ENCODE data around the gene ZNF865. TPM values are rescaled to one million over a fixed set of nuclear protein-coding genes. Genes with fewer than 3 reads are reported as not detected.
A peak's percentile ranks its signal among the peaks of the same experiment; 100 is the strongest.

Gene ZNF865
- total and polyA plus RNA-seq, 2 of the 4 experiments (the other 2 are of a cell fraction): under 0.01 to 4.6 TPM

DNA sequence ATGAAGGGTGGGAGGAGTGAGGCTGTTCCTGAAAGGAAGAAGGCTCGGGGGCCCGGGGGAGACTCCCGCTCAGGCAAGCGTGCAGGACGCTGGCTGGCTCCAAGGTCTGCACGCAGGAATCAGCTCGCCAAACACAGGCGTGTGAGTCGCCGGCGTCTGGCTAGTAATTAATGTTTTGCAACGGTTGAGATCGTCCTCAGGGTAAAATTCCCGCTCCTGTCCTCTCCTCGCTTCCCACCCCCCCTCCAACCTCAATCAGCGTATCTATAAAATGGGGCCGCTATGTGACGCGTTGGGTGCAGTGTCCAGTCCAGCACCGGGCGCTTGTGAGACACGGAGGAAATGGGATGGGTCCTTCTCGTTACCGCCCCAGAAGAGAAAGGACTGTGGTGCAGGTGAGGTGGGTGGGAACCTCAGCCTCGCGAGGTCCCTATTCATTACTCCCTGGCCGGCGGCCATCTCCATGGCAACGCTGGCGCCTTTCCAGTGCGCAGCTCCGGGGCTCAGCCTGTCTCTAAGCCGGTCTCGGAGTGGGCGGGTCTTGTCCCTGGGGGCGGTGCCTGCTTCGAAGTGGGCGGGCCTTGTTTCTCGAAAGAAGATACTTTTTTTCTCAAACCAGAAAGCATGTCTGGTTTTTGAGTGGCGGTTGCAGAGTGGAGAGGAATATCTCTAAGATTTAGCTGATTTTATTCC, 18.3 kb upstream of the ZNF865 start:
- Histone ChIP-seq H2AFZ (replicated peaks; ENCODE audit: low read length, poor library complexity) (peak overlapping the region; percentile 93), H3K36me3 (ENCODE audit: control insufficient read depth, insufficient read depth, low read length) (peaks cover 7% of the 10 kb centered on the region), H4K8ac (ENCODE audit: low read depth in 2 of 2, low read length in 2 of 2) (peak overlapping the region in 1 of 2 experiments; percentile 79; a peak in 3 of 4 replicates), H4K5ac (ENCODE audit: low read depth, low read length) (no peak overlapping the region), H3K27ac (ENCODE audit: insufficient read depth, low read length) (no peak overlapping the region), H2AK5ac (ENCODE audit: low read depth, low read length) (no peak overlapping the region), H3K4me1 (ENCODE audit: control insufficient read depth, insufficient read depth, low read length) (peaks cover 10% of the 10 kb centered on the region), H2BK20ac (ENCODE audit: low read depth, low read length) (no peak overlapping the region), H3K9me3 (ENCODE audit: control insufficient read depth, insufficient read depth, low read length) (no peaks in the 10 kb centered on the region), H3K56ac (ENCODE audit: extremely low read depth, insufficient read depth, low read length) (no peak overlapping the region), H3K4ac (ENCODE audit: low read depth, low read length) (peak overlapping the region; percentile 24; the same call in 1 of the 2 replicates), H3K9me1 (ENCODE audit: insufficient read depth, low read length) (peaks cover 3% of the 10 kb centered on the region), H3K18ac (ENCODE audit: low read depth, low read length) (no peak overlapping the region), H3K4me3 (ENCODE audit: insufficient read depth, low read depth, low read length) (peak overlapping the region; percentile 26), H4K20me1 (ENCODE audit: insufficient read depth, low read length) (no peaks in the 10 kb centered on the region), H2AK9ac (replicated peaks; ENCODE audit: low read depth, low read length, poor library complexity) (peak overlapping the region; percentile 38), H4K91ac (ENCODE audit: insufficient read depth, low read depth, low read length) (no peak overlapping the region; the same call in 1 of the 2 replicates), H2BK120ac (ENCODE audit: low read depth, low read length) (no peak overlapping the region), H3K9ac (ENCODE audit: low read depth, low read length) (no peak overlapping the region), H3K23ac (ENCODE audit: low read depth, low read length) (peak overlapping the region; percentile 31; the same call in 1 of the 2 replicates), H3K27me3 (ENCODE audit: control insufficient read depth, insufficient read depth, low read length) (no peaks in the 10 kb centered on the region), H2BK15ac (ENCODE audit: low read depth, low read length) (no peak overlapping the region), H3K14ac (replicated peaks; ENCODE audit: low read depth, low read length) (0 out of 2 replicates have a peak overlapping the region, but pooled peaks have one; percentile 67), H2BK5ac (ENCODE audit: low read depth, low read length, poor library complexity, severe bottlenecking) (no peak overlapping the region), H3K79me1 (ENCODE audit: low read depth in 1 of 2, low read length in 2 of 2) (no peaks in the 10 kb centered on the region; a peak in 1 of 4 replicates), H3K4me2 (ENCODE audit: low read depth, low read length) (peak overlapping the region; percentile 76)
- dilution Hi-C loops (cut with HindIII; ENCODE audit: low sequenced_read_pairs, unreplicated experiment) (no loop called here), intact Hi-C loops (cut with micrococcal nuclease) (no loop called here), in situ Hi-C loops (cut with MboI; ENCODE audit: low sequenced_read_pairs) (no loop called here)
- no TSS peak for BruUV-seq (replicated peaks)
- ChIA-PET CTCF (interaction anchor here (0.6 to 1.0 kb wide), 2 partner anchors 19 to 178 kb away, joined by 3 read pairs; no protein-coding TSS in a partner anchor), POLR2A (ENCODE audit: unreplicated experiment) (no interaction called here)
- TF ChIP-seq MAZ (IDR thresholded peaks at IDR 0.05; ENCODE audit: borderline replicate concordance, low read depth, low read length) (no peak), POLR2A (IDR thresholded peaks at IDR 0.05; ENCODE audit: low read depth, low read length) (no peak), FOS (IDR thresholded peaks at IDR 0.05; ENCODE audit: low read depth, low read length) (no peak), RFX5 (IDR thresholded peaks at IDR 0.05; ENCODE audit: low read depth, low read length) (no peak), CEBPB (IDR thresholded peaks at IDR 0.05; ENCODE audit: low read depth, low read length) (no peak), MXI1 (IDR thresholded peaks at IDR 0.05; ENCODE audit: borderline replicate concordance, low read depth, low read length) (no peak), CHD1 (IDR thresholded peaks at IDR 0.05; ENCODE audit: low read depth, low read length) (no peak), RCOR1 (IDR thresholded peaks at IDR 0.05; ENCODE audit: insufficient replicate concordance, low read length) (no peak), RAD21 (IDR thresholded peaks at IDR 0.05; ENCODE audit: low read length) (no peak), CTCF (conservative IDR thresholded peaks at IDR 0.05; ENCODE audit: low read depth, low read length) (no peak), NFE2L2 (IDR thresholded peaks at IDR 0.05; ENCODE audit: low read depth, low read length) (no peak), MAFK (IDR thresholded peaks at IDR 0.05; ENCODE audit: low read depth, low read length) (no peak)
- TF ChIP-seq, protein P1, sequence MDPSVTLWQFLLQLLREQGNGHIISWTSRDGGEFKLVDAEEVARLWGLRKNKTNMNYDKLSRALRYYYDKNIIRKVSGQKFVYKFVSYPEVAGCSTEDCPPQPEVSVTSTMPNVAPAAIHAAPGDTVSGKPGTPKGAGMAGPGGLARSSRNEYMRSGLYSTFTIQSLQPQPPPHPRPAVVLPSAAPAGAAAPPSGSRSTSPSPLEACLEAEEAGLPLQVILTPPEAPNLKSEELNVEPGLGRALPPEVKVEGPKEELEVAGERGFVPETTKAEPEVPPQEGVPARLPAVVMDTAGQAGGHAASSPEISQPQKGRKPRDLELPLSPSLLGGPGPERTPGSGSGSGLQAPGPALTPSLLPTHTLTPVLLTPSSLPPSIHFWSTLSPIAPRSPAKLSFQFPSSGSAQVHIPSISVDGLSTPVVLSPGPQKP (IDR thresholded peaks at IDR 0.05; ENCODE audit: borderline replicate concordance, low read depth, low read length): no peak
- TF ChIP-seq, protein P2, sequence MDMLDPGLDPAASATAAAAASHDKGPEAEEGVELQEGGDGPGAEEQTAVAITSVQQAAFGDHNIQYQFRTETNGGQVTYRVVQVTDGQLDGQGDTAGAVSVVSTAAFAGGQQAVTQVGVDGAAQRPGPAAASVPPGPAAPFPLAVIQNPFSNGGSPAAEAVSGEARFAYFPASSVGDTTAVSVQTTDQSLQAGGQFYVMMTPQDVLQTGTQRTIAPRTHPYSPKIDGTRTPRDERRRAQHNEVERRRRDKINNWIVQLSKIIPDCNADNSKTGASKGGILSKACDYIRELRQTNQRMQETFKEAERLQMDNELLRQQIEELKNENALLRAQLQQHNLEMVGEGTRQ (IDR thresholded peaks at IDR 0.05; ENCODE audit: low read depth, low read length): no peak
- peak; percentile 84 for ATAC-seq (ENCODE audit: low read depth)
- peak; percentile 86 for DNase-seq
- WGBS, 2 experiments (ENCODE audit: extremely low coverage in 2 of 2, insufficient read length in 1 of 2): 5% methylated on average over 4 of the region's 40 CpGs; no CpG with 5 or more reads in 1 of the 2 experiments

All from IMR-90 (cell line).